Activated T-helper 17 cell treated with anti-CD3 and anti-CD28 coated beads, Interleukin-2, amount 50 U/mL, for 72 hours (primary cell): Measurements from ENCODE around the gene PIP. TPM values are rescaled to one million over a fixed set of nuclear protein-coding genes. Genes with fewer than 3 reads are reported as not detected.

Experiments used
- total RNA-seq, 2 donors: library from RNA; stranded (reverse); gene quantifications; one replicate each; pipeline ENCODE4 v1.2.3, GENCODE V29; 2022

PIP gene
- total RNA-seq, 2 donors from 2014 or later, result not detected

Other genes with a start within 250 kb of the PIP start
- gene TRPV6, start 246.3 kb upstream of the PIP start, total RNA-seq, result under 1 TPM in 1 of 2 donors, not detected in 1; 0.16 TPM
- gene TRPV5, start 198.3 kb upstream of the PIP start, total RNA-seq, result under 1 TPM in 1 of 2 donors, not detected in 1; 0.13 TPM
- not detected for gene LLCFC1, start 192.6 kb upstream of the PIP start, total RNA-seq
- gene KEL, start 169.7 kb upstream of the PIP start, total RNA-seq, result 1 to 10 TPM in 1 of 2 donors, under 1 TPM in 1; 0.24 to 1.9 TPM
- under 1 TPM in 1 of 2 donors, not detected in 1; 0.24 TPM for gene OR9A2, start 104.9 kb upstream of the PIP start, total RNA-seq
- gene OR6V1, start 79.7 kb upstream of the PIP start, total RNA-seq, result not detected
- gene TAS2R39, start 51.3 kb downstream of the PIP start, total RNA-seq, result not detected
- gene TAS2R40, start 90.0 kb downstream of the PIP start, total RNA-seq, result not detected
- 100 to 1,000 TPM; 214 to 269 TPM for gene GSTK1, start 131.4 kb downstream of the PIP start, total RNA-seq
- 1 to 10 TPM in 1 of 2 donors, under 1 TPM in 1; 0.86 to 1.9 TPM for gene TMEM139, start 152.9 kb downstream of the PIP start, total RNA-seq
- gene CASP2, start 156.3 kb downstream of the PIP start, total RNA-seq, result 100 to 1,000 TPM; 110 to 119 TPM
- under 1 TPM in 1 of 2 donors, not detected in 1; 0.11 TPM for gene CLCN1, start 184.0 kb downstream of the PIP start, total RNA-seq
- 1 to 10 TPM in 1 of 2 donors, under 1 TPM in 1; 0.85 to 1.1 TPM for gene FAM131B, start 230.6 kb downstream of the PIP start, total RNA-seq
- gene ZYX, start 249.3 kb downstream of the PIP start, total RNA-seq, result 100 to 1,000 TPM; 116 to 146 TPM